Stimulated activated naive CD4-positive, alpha-beta T cell treated with Interleukin-2 at 50 U/mL for 16 hours (primary cell): ENCODE measurements around the gene MCAT.

Experiments
- DNase-seq: peaks from one replicate; lab custom pipeline; 2025; lab: John Stamatoyannopoulos, UW

MCAT gene

DNA sequence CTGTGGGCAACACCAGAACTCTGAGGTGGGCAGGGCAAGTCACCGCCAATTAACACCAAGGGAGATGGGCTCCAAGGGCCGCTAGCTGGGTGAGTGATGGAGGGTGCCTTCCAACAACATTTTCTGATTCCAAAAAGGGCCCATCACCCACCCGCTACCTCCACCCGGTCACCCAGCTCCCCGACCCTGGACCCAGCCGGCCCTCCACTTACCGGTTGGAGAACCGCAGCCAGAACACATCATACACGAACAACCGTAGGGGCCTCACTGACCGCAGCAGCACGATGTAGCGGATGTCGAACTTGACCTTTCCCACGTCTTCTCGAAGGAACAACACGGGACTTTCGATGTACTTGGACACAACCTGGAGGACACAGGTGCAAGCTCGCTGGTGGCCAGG lies 29.0 kb upstream of the MCAT start:
- no peak for DNase-seq

DNA sequence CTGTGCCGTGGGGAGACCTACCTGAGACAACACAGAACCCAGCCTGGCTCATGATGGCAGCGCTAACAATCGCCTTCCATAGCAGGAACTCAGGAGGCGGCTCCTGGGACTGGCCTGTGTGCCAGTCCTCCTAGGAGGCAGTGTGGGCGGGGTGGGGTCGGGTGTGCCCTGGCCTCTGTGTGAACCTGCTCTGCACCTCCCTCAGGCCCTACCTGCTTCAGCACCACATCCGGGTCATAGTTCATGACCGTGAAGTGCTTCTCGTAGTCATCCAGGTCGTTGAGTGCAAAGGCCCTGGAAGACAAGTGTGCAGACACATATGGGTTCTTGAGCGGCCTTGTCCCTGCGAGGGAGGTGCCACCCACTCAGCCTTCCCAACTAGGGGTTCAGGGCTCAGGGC lies 28.4 kb upstream of the MCAT start:
- no peak for DNase-seq

- DNase-seq = no peak
These were observed 27.9 kb upstream of the MCAT start for GRCh38 chr22:43171019-43171491.

GRCh38 chr22:43170131-43170480 lies 26.9 kb upstream of the MCAT start:
- DNase-seq = no peak

DNA sequence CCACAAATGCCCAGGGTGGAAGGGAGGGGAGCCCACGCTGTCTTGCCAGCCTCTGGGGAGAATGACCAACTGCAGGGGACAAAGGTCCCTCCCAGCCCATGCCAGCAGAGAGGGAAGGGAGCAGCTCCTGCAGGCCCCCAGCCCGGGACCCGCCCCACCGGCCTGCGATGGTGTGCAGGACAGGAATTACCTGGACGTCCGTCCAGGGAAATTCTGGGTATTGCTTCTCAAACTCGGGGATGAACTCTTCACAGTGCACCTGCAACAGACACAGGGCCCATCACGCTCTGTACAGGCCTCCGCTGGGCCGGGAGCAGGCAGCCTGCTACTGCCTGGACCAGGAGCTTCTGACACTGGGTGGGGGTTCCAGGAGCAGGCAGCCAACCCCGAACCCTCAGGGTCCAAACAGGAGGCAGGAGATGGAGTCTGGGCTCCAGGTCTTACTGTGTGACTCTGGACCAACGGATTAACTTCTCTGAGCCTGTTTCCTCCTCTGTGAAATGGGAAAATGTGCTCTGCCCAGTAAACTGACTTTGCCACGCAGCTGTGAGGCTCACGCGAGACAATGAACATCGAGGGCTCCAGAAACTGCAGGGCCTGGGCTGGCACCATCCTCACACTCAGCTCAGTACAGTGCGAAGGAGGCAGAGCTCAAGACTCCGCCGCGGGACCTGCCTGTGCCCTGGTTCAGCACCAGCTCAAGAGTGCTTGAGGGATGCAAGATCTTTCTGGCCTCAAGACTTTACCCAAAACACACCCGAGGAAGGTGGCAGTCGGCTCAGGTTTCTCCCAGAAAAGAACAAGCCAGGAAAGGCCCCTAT lies 26.3 kb upstream of the MCAT start:
- DNase-seq = no peak

DNA sequence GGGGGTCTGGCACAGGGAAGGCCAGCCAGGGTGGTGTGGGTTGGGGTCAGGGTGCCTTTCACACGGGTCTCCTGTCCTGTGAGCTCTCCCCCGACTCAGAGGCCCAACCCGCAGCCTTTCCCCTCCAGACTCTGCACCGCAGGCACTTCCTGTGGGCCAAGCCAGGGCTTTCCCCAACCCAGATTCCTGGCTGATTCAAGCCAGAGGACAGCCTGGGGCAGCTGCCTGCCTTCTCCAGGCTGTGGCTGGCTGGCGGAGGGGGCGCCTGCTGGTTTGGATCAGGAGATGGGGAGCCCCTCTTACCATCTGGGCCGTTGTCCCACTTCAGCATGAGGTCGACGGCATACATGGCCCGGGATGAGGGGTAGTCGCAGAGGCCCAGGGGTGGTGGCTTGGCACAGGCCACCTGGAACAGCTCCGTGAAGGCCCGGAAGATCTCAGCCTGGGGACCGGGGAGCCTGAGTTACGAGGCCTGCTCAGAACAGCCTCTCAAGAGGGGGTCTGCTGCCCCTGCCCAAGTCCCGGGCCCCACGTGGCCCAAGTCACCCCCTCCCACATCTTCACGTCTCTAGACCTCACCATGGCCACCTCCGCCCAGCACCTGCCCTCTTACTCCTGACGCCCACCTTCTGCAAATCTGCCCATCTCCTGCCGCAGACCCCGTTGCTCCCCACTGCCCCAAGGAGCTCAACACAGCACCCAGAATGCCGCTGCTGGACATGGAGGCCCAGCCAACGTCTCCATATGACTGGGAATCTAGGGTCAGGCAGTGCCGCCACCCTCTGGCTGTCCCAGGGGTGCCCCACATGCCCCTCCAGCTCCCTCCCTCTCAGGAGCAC lies 25.5 kb upstream of the MCAT start:
- no peak for DNase-seq

- no peak for DNase-seq
These were observed 23.9 kb upstream of the MCAT start for GRCh38 chr22:43167001-43167589.

DNA sequence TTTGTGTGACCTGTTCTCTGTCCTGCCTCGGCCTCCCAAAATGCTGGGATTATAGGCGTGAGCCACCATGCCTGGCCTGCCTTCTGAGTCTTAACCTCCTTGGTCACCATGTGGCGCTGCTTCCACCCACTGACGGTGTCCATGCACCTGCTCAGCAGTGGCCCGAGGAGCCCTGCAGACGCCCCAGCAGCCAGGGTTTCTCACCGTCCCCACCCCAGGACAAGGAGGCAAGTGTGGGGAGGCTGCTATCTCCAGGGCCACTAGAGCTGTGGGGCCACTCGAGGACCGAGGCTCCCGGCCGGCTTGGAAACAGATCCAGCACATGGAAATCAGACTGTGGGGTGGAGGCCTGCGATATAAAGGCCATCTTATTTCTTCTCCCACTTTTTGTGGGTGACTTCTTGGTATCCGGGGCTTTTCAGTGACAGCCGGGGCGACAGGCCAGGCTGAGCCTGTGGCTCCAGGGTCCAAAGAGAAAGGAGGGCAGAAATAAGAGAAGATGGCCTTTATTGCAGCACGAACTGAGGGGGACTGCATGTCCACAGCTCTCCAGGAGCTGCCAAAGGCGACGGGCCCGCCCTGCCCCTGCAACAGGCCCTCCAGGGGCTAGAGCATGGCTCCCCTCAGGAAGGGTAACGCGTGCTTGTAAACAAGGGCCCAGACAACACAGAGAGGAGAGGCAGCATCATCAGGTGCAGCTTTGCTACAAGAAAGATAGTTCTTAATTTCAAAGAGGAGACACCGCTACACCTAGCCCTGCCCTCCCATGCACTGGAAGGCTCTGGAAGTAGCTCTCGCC lies 23.1 kb upstream of the MCAT start:
- DNase-seq = no peak

GRCh38 chr22:43164636-43165035 lies 21.4 kb upstream of the MCAT start:
- no peak for DNase-seq

GRCh38 chr22:43163241-43163795 lies 20.1 kb upstream of the MCAT start:
- no peak for DNase-seq

DNA sequence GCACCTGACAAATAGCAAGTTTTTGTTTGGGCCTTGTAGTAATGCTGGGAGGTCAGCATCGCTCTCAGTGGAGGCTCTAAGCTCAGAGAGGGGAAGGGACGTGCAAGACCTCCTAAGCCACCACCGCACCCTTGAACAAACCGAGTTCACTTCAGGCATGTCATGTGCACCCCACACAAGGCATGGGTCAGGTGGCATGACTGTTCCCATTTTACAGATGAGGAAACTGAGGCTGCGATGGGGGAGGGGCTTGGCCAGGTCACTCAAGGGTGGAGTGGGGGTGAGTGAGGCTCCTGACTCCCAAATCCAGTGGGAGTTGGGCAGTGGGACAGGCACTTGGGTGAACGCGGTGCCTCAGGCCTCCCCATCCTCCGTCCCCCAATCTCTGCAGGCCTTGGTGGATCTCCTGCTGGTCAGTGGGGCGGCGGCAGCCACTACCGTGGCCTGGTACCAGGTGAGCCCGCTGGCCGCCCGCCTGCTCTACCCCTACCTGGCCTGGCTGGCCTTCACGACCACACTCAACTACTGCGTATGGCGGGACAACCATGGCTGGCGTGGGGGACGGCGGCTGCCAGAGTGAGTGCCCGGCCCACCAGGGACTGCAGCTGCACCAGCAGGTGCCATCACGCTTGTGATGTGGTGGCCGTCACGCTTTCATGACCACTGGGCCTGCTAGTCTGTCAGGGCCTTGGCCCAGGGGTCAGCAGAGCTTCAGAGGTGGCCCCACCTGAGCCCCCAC lies 19.4 kb upstream of the MCAT start:
- no peak for DNase-seq

DNA sequence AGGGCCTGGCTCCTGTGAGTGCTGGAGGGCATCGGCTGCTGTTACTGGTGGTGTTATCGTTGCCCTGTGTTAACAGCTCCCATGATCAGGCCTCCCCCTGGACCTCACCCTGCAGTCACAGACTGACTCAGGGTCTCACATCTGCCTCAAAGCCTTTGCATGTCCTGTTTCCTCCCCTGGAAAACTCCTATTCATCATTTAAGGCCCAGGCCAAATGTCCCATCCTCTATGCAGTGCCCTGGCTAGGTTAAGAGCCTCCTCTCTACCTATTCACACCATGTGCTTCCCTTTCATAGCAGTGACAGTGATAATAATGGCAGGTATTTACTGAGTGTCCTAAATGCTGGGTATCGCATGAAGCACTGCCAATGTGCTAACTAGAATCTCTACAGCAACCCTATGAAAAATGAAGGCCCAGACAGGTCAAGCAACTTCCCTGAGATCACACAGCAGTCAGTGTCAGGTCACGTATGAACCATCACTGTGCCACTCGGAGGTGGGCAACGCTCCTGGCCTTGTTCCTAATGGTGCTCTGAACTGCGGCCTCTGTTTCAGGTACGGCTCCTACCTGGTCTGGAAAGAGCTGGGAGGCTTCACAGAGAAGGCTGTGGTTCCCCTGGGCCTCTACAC lies 17.4 kb upstream of the MCAT start:
- no peak for DNase-seq

DNA sequence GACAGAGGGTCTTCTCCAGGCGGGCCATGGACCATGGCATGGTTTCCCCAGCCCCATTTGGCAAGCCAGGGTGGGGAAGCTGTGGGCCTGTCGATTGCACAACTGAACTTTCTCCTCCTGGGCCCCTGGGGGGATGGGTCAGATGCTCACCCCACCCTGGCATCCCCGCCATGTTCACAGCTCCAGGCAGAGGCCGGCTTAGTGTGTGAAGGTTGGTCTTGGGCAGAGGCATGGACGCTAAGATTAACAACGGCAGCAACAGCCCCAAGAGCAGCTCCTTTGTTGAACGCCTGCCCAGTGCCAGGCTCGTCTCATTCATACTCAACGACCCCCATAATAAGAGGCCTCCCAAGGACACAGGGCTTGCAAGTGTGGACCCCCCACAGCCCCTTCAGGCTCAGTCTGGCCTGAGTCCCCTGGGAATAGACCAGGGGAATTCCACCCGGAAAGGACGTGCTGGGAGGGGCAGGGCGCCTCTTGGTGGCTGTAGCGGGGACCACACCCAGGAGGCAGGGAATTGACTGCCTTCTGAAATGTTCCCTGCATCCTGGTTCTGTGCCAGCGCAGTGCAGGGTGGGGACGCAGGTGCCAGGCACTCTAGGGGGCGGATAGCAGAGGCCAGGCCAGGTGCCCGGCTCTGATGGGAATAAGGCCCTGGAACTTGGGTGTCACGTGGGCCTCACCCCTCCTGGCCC lies 16.4 kb upstream of the MCAT start:
- DNase-seq = no peak

DNA sequence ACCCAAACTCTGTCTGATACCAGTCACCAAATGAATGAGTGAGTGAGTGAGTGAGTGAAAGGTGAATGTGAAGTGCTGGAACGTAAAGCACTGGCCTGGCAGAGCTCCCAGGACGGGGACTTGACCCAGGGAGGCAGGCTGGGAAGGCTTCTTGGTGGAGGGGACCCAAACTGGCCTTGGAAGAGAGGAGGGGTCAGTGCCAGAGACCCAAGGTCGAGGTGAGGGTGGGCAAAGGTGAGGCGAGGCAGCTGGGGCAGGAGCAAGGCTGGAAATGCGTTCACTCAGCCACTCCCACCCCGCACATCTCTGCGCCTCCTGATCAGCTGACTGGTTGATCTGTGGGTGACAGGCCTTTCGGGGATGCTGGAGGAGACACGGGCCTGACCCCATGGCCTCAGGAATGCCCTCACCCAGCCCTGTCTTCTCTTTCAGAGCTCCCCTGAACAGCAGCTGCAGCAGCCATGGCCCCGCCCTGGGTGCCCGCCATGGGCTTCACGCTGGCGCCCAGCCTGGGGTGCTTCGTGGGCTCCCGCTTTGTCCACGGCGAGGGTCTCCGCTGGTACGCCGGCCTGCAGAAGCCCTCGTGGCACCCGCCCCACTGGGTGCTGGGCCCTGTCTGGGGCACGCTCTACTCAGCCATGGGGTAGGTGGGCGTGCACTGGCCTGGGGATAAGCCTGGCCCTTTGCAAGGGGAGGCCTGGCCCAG lies 15.7 kb upstream of the MCAT start:
- no peak for DNase-seq

DNA sequence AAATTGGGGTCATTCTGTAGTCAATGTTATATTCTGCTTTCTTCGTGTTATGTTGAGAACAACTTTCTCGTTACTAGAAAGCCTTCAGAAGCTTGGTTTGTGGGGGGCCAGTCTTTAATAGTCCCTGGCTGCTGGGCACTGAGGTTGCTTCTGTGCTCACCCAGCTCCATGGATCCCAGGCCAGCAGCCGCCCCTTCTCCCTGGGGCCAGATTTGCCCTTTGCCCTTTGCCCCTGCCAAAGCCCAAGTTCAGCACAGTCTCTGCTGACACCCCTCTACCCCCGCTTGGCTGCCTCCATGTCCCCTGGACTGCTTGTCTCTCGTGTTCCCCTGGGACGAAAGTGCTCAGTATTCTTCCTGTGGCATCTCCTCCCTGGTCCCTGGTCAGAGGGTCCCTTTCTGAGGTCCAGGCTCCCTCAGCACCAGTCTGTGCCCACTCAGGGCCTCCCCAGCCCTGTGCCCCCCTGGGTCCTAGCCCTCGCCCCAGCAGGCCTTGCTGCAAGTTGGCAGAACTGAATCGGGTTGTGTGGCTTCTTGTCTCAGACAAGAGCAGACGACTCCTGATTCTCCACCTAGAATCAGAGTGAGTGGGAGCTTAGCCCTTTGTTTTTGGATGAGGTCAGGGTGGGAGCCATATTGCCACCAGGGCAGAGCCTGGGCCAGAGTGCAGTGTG lies 14.8 kb upstream of the MCAT start:
- DNase-seq = no peak

DNA sequence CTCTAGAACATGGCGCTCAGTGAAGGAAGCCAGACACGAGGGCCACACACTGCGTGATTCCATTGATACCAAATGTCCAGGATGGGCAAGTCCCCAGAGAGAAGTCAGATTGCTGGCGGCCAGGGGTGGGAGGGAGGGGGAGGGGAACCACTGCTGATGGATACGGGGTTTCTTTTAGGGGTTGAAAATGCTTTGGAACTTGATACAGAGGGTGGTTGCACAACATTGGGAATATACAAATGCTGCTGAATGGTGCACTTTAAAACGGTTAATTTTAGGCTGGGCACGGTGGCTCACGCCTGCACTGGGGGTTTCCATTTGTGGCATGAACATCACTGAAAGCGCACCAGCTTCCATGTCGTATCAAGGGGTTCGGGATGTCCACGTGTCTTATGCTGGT lies 13.2 kb upstream of the MCAT start:
- DNase-seq = no peak

- DNase-seq = no peak
These were observed 12.6 kb upstream of the MCAT start for GRCh38 chr22:43155789-43156188.

- no peak for DNase-seq
These were observed 11.8 kb upstream of the MCAT start for GRCh38 chr22:43154887-43155536.
